ENCODE measurements around the gene PLVAP.

The PLVAP gene

GRCh38 chr19:17418710-17419109, 41.6 kb upstream of the PLVAP start:
- peak overlapping the region; percentile 75 to 87 (median 83); a peak in 17 of 22 replicates for H3K9ac ChIP-seq
- peak overlapping the region in 10 of 11 experiments; percentile 49 to 87 (median 82); a peak in 14 of 22 replicates for H3K27ac ChIP-seq

GRCh38 chr19:17415121-17415520, 38.0 kb upstream of the PLVAP start:
- Histone ChIP-seq H3K9me3 (replicated peaks in 1 of 11) (no peaks in the 10 kb centered on the region), H3K9ac (no peak overlapping the region), H3K4me1 (peaks cover 32 to 63% (median 38%) of the 10 kb centered on the region in 10 experiments), H3K27ac (no peak overlapping the region), H3K36me3 (peaks cover 24 to 49% (median 33%) of the 10 kb centered on the region in 11 experiments; a peak in 21 of 22 replicates), H4K20me1 (no peaks in the 10 kb centered on the region), H3K4me3 (no peak overlapping the region), H3K4me2 (no peak overlapping the region), H3K27me3 (no peaks in the 10 kb centered on the region)
- no peak for TF ChIP-seq Cebpa-rat (IDR thresholded peaks at IDR 0.05)

More at GRCh38 chr19:17418710-17419109, 41.6 kb upstream of the PLVAP start:
- H3K36me3 ChIP-seq: peaks cover 18 to 49% (median 32%) of the 10 kb centered on the region in 11 experiments; a peak in 21 of 22 replicates
- H3K4me2 ChIP-seq: peak overlapping the region; percentile 86 to 94 (median 89)
- no peak for TF ChIP-seq Cebpa-rat (IDR thresholded peaks at IDR 0.05)
- no peaks in the 10 kb centered on the region for H3K27me3 ChIP-seq
- H3K9me3 ChIP-seq (replicated peaks in 1 of 11): no peaks in the 10 kb centered on the region
- H3K4me3 ChIP-seq: peak overlapping the region; percentile 68 to 86 (median 74); a peak in 18 of 20 replicates
- H3K4me1 ChIP-seq: peaks cover 19 to 47% (median 25%) of the 10 kb centered on the region in 10 experiments
- no peaks in the 10 kb centered on the region for H4K20me1 ChIP-seq

- TF ChIP-seq Cebpa-rat (IDR thresholded peaks at IDR 0.05): no peak
- H3K9ac ChIP-seq: peak overlapping the region in 1 of 11 experiments; percentile 9; a peak in 1 of 22 replicates
- peaks cover 24 to 51% (median 33%) of the 10 kb centered on the region in 11 experiments; a peak in 21 of 22 replicates for H3K36me3 ChIP-seq
- peaks cover 32 to 64% (median 44%) of the 10 kb centered on the region in 10 experiments for H3K4me1 ChIP-seq
- no peak overlapping the region; a peak in 1 of 22 replicates for H3K27ac ChIP-seq
- no peaks in the 10 kb centered on the region for H3K27me3 ChIP-seq
- no peaks in the 10 kb centered on the region for H4K20me1 ChIP-seq
- no peaks in the 10 kb centered on the region for H3K9me3 ChIP-seq (replicated peaks in 1 of 11)
- H3K4me2 ChIP-seq: peak overlapping the region in 4 of 11 experiments; percentile 65 to 90 (median 85); a peak in 9 of 22 replicates
- H3K4me3 ChIP-seq: no peak overlapping the region
These were observed 37.0 kb upstream of the PLVAP start for GRCh38 chr19:17414097-17414496.

- TF ChIP-seq Cebpa-rat (IDR thresholded peaks at IDR 0.05): no peak
- Histone ChIP-seq H4K20me1 (no peaks in the 10 kb centered on the region), H3K4me1 (peaks cover 43 to 57% (median 55%) of the 10 kb centered on the region in 10 experiments), H3K9ac (no peak overlapping the region), H3K27me3 (no peaks in the 10 kb centered on the region), H3K4me2 (peak overlapping the region; percentile 58 to 90 (median 68); a peak in 14 of 22 replicates), H3K4me3 (no peak overlapping the region), H3K27ac (no peak overlapping the region), H3K9me3 (replicated peaks in 1 of 11) (no peaks in the 10 kb centered on the region), H3K36me3 (peaks cover 24 to 51% (median 33%) of the 10 kb centered on the region in 11 experiments; a peak in 21 of 22 replicates)
These were observed 34.7 kb upstream of the PLVAP start for GRCh38 chr19:17411801-17412200.

GRCh38 chr19:17409990-17410389, 32.8 kb upstream of the PLVAP start:
- peak in 1 of 11 experiments; percentile 17; a peak in 2 of 22 replicates for TF ChIP-seq Cebpa-rat (IDR thresholded peaks at IDR 0.05)
- H4K20me1 ChIP-seq: no peaks in the 10 kb centered on the region
- H3K27me3 ChIP-seq: no peaks in the 10 kb centered on the region
- no peaks in the 10 kb centered on the region for H3K9me3 ChIP-seq (replicated peaks in 1 of 11)
- peak overlapping the region in 5 of 11 experiments; percentile 7 to 93 (median 42); a peak in 4 of 22 replicates for H3K4me2 ChIP-seq
- H3K27ac ChIP-seq: no peak overlapping the region; a peak in 1 of 22 replicates
- peaks cover 15 to 36% (median 23%) of the 10 kb centered on the region in 11 experiments; a peak in 21 of 22 replicates for H3K36me3 ChIP-seq
- no peak overlapping the region for H3K9ac ChIP-seq
- no peak overlapping the region for H3K4me3 ChIP-seq
- H3K4me1 ChIP-seq: peaks cover 59 to 75% (median 69%) of the 10 kb centered on the region in 10 experiments

GRCh38 chr19:17406887-17407196, 29.7 kb upstream of the PLVAP start:
- Histone ChIP-seq H3K4me1 (peaks cover 41 to 68% (median 59%) of the 10 kb centered on the region in 10 experiments), H3K36me3 (peaks cover 10 to 28% (median 19%) of the 10 kb centered on the region in 11 experiments; a peak in 21 of 22 replicates), H3K27me3 (no peaks in the 10 kb centered on the region), H3K9me3 (replicated peaks in 1 of 11) (no peaks in the 10 kb centered on the region), H3K4me3 (peak overlapping the region; percentile 61 to 90 (median 76)), H3K27ac (peak overlapping the region; percentile 69 to 87 (median 83); a peak in 21 of 22 replicates), H4K20me1 (peaks cover 0 to 18% (median 4%) of the 10 kb centered on the region in 11 experiments; a peak in 8 of 22 replicates), H3K9ac (peak overlapping the region; percentile 65 to 87 (median 80)), H3K4me2 (peak overlapping the region; percentile 88 to 99 (median 94))
- peak in 2 of 11 experiments; percentile 20 to 27; a peak in 1 of 22 replicates for TF ChIP-seq Cebpa-rat (IDR thresholded peaks at IDR 0.05)

GRCh38 chr19:17406046-17406886, 29.1 kb upstream of the PLVAP start:
- peak overlapping the region; percentile 69 to 87 (median 83) for H3K27ac ChIP-seq
- H3K9me3 ChIP-seq (replicated peaks in 1 of 11): no peaks in the 10 kb centered on the region
- H3K4me3 ChIP-seq: peak overlapping the region; percentile 61 to 90 (median 76)
- peak overlapping the region; percentile 65 to 87 (median 80) for H3K9ac ChIP-seq
- no peak for TF ChIP-seq Cebpa-rat (IDR thresholded peaks at IDR 0.05)
- H3K4me2 ChIP-seq: peak overlapping the region; percentile 88 to 99 (median 94)
- peaks cover 37 to 64% (median 59%) of the 10 kb centered on the region in 10 experiments for H3K4me1 ChIP-seq
- H3K36me3 ChIP-seq: peaks cover 14 to 28% (median 19%) of the 10 kb centered on the region in 11 experiments; a peak in 21 of 22 replicates
- no peaks in the 10 kb centered on the region for H3K27me3 ChIP-seq
- peaks cover 0 to 23% (median 4%) of the 10 kb centered on the region in 11 experiments; a peak in 8 of 22 replicates for H4K20me1 ChIP-seq

GRCh38 chr19:17405250-17406045, 28.3 kb upstream of the PLVAP start, which contains the start of gene BST2:
Gene BST2, minus strand, starts transcription at chr19:17405630. Its CDS starts 55 bp downstream, at chr19:17405575.
- H3K36me3 ChIP-seq: peaks cover 14 to 33% (median 26%) of the 10 kb centered on the region in 11 experiments; a peak in 21 of 22 replicates
- peaks cover 46 to 68% (median 60%) of the 10 kb centered on the region in 10 experiments for H3K4me1 ChIP-seq
- H3K27me3 ChIP-seq: no peaks in the 10 kb centered on the region
- H3K4me2 ChIP-seq: peak within 1 kb of the TSS; percentile 88 to 99 (median 94)
- peak within 1 kb of the TSS; percentile 69 to 87 (median 83) for H3K27ac ChIP-seq
- H3K9me3 ChIP-seq (replicated peaks in 1 of 11): no peaks in the 10 kb centered on the region
- H4K20me1 ChIP-seq: peaks cover 0 to 23% (median 4%) of the 10 kb centered on the region in 11 experiments; a peak in 8 of 22 replicates
- peak within 1 kb of the TSS; percentile 61 to 90 (median 76) for H3K4me3 ChIP-seq
- TF ChIP-seq Cebpa-rat (IDR thresholded peaks at IDR 0.05): peak; percentile 29 to 87 (median 80); a peak in 18 of 22 replicates
- peak within 1 kb of the TSS; percentile 65 to 87 (median 80) for H3K9ac ChIP-seq

Measured in BLaER1 treated with 17β-estradiol and CSF1 and Interleukin-3, amounts not matched to agents 10 nM and 100 nM (cell line).